Liver (tissue), 9 donors: Measurements from ENCODE around the gene C10orf71. TPM values are rescaled to one million over a fixed set of nuclear protein-coding genes. Genes with fewer than 3 reads are reported as not detected.

Experiments used
- DNase-seq: peaks from one replicate; pipeline ENCODE4 v3.0.0-alpha.2; 2017; ENCODE audit warnings: low spot score
- H3K27ac ChIP-seq, 2 donors: one replicate each; pipeline ENCODE4 v1.7.0; 2013; ENCODE audit warnings: inconsistent platforms in 2 of 2, low read length in 2 of 2, control low read depth in 1 of 2, low read depth in 1 of 2, mild to moderate bottlenecking in 1 of 2
- H3K27me3 ChIP-seq, 4 donors: one replicate each; pipeline versions ENCODE4 v1.6.1 to v1.7.0; 2013; ENCODE audit warnings: low read length in 3 of 4, inconsistent platforms in 1 of 4, mild to moderate bottlenecking in 1 of 4, moderate library complexity in 1 of 4; ENCODE audit not compliant: control insufficient read depth in 4 of 4, insufficient read depth in 4 of 4
- H3K36me3 ChIP-seq, 4 donors: one replicate each; pipeline versions ENCODE4 v1.6.1 to v1.7.0; 2013; ENCODE audit warnings: low read length in 3 of 4, mild to moderate bottlenecking in 3 of 4, low read depth in 1 of 4, moderate library complexity in 1 of 4; ENCODE audit not compliant: control insufficient read depth in 4 of 4, insufficient read depth in 3 of 4
- H3K4me1 ChIP-seq, 4 donors: one replicate each; pipeline versions ENCODE4 v1.6.1 to v1.7.0; 2013; ENCODE audit warnings: low read length in 3 of 4, mild to moderate bottlenecking in 3 of 4, moderate library complexity in 1 of 4; ENCODE audit not compliant: control insufficient read depth in 4 of 4, insufficient read depth in 4 of 4
- H3K4me3 ChIP-seq, 3 donors: one replicate each; pipeline versions ENCODE4 v1.6.1 to v1.7.0; 2013; ENCODE audit warnings: low read length in 3 of 3, control low read depth in 1 of 3, low read depth in 1 of 3, mild to moderate bottlenecking in 1 of 3
- H3K9ac ChIP-seq, 2 donors: one replicate each; pipeline ENCODE4 v1.7.0; 2013; ENCODE audit warnings: low read length in 2 of 2, mild to moderate bottlenecking in 2 of 2, moderate library complexity in 2 of 2, control low read depth in 1 of 2, low read depth in 1 of 2
- H3K9me3 ChIP-seq, 4 donors: one replicate each; pipeline versions ENCODE4 v1.6.1 to v1.7.0; 2013; ENCODE audit warnings: low read length in 3 of 4; ENCODE audit not compliant: control insufficient read depth in 4 of 4
- EGR1 ChIP-seq, 2 donors: IDR thresholded peaks; 2 replicates each; pipeline ENCODE4 v1.6.1; 2016 to 2018; ENCODE audit warnings: antibody characterized with exemption in 2 of 2, low read depth in 2 of 2
- FOXA1 ChIP-seq: IDR thresholded peaks from 2 replicates; pipeline ENCODE4 v1.6.1; 2016; ENCODE audit warnings: antibody characterized with exemption
- FOXA2 ChIP-seq: IDR thresholded peaks from 2 replicates; pipeline ENCODE4 v1.6.1; 2016; ENCODE audit warnings: antibody characterized with exemption
- GABPA ChIP-seq, 2 donors: IDR thresholded peaks in 1 of 2; conservative IDR thresholded peaks in 1 of 2; 2 replicates each; pipeline ENCODE4 v1.6.1; 2016; ENCODE audit warnings: antibody characterized with exemption in 2 of 2, mild to moderate bottlenecking in 1 of 2, moderate library complexity in 1 of 2
- HNF4A ChIP-seq, 2 donors: conservative IDR thresholded peaks; 2 replicates each; pipeline ENCODE4 v1.6.1; 2016; ENCODE audit warnings: antibody characterized with exemption in 2 of 2, mild to moderate bottlenecking in 2 of 2
- HNF4G ChIP-seq: IDR thresholded peaks from 2 replicates; pipeline ENCODE4 v1.6.1; 2016; ENCODE audit warnings: antibody characterized with exemption
- JUND ChIP-seq, 2 donors: IDR thresholded peaks; 2 replicates each; pipeline ENCODE4 v1.6.1; 2016; ENCODE audit warnings: antibody characterized with exemption in 2 of 2
- MAX ChIP-seq: IDR thresholded peaks from 2 replicates; pipeline ENCODE4 v1.6.1; 2016; ENCODE audit warnings: antibody characterized with exemption
- NR2F2 ChIP-seq: IDR thresholded peaks from 2 replicates; pipeline ENCODE4 v1.6.1; 2016; ENCODE audit warnings: antibody characterized with exemption
- RAD21 ChIP-seq, 2 donors: IDR thresholded peaks; 2 replicates each; pipeline ENCODE4 v1.6.1; 2016; ENCODE audit warnings: antibody characterized with exemption in 2 of 2, mild to moderate bottlenecking in 2 of 2
- RXRA ChIP-seq, 2 donors: IDR thresholded peaks; 2 replicates each; pipeline ENCODE4 v1.6.1; 2017 to 2018; ENCODE audit warnings: antibody characterized with exemption in 2 of 2, mild to moderate bottlenecking in 1 of 2
- SP1 ChIP-seq: IDR thresholded peaks from 2 replicates; pipeline ENCODE4 v1.6.1; 2018; ENCODE audit warnings: antibody characterized with exemption, mild to moderate bottlenecking
- TAF1 ChIP-seq: conservative IDR thresholded peaks from 2 replicates; pipeline ENCODE4 v1.6.1; 2016; ENCODE audit warnings: antibody characterized with exemption, mild to moderate bottlenecking
- YY1 ChIP-seq: IDR thresholded peaks from 2 replicates; pipeline ENCODE4 v1.6.1; 2016; ENCODE audit warnings: antibody characterized with exemption, mild to moderate bottlenecking
- WGBS: extraction: QIAGEN DNeasy Blood & Tissue Kit; methylation state at CpG from one replicate; pipeline ENCODE4 v1.1.7; 2013; 5-methylcytosine and 5-hydroxymethylcytosine counted together
- polyA plus RNA-seq, 2 donors: library from polyadenylated mRNA; stranded (reverse) in 1 of 2; unstranded in 1 of 2; fragments of 200-250 nt in 1 of 2; fragments of >200 nt in 1 of 2; fragmentation: Nextera tagmentation in 1 of 2; extraction: Ambion mirVana in 1 of 2; gene quantifications; one replicate each; pipeline versions ENCODE4 v1.2.1 to v1.2.3, GENCODE V29; 2013 to 2015
- total RNA-seq, 2 donors: library from RNA; depleted of rRNA; stranded (reverse); fragments of >200 nt; gene quantifications; one replicate each; pipeline ENCODE4 v1.2.3, GENCODE V29; 2014
- TF ChIP-seq, protein P1 (sequence below): IDR thresholded peaks from 2 replicates; pipeline ENCODE4 v1.6.1; 2016; ENCODE audit warnings: antibody characterized with exemption
- TF ChIP-seq, protein P2 (sequence below): IDR thresholded peaks from 2 replicates; pipeline ENCODE4 v1.6.1; 2016; ENCODE audit warnings: antibody characterized with exemption
- TF ChIP-seq, protein P3 (sequence below): IDR thresholded peaks from 2 replicates; pipeline ENCODE4 v1.6.1; 2016; ENCODE audit warnings: antibody characterized with exemption, mild to moderate bottlenecking
- TF ChIP-seq, protein P4 (sequence below): fragments of 150-350 bp; IDR thresholded peaks from 2 replicates; pipeline ENCODE4 v1.5.1; 2017; ENCODE audit warnings: improper control_type of control experiment, low read depth, low read length; ENCODE audit not compliant: missing input control
- donor health status: healthy.
- donor health status: healthy.
- donor health status: healthy.
- donor health status: healthy.
- donor health status: healthy.

C10orf71 gene
- total and polyA plus RNA-seq, 4 donors = 0.03 TPM; not detected in 3

DNA sequence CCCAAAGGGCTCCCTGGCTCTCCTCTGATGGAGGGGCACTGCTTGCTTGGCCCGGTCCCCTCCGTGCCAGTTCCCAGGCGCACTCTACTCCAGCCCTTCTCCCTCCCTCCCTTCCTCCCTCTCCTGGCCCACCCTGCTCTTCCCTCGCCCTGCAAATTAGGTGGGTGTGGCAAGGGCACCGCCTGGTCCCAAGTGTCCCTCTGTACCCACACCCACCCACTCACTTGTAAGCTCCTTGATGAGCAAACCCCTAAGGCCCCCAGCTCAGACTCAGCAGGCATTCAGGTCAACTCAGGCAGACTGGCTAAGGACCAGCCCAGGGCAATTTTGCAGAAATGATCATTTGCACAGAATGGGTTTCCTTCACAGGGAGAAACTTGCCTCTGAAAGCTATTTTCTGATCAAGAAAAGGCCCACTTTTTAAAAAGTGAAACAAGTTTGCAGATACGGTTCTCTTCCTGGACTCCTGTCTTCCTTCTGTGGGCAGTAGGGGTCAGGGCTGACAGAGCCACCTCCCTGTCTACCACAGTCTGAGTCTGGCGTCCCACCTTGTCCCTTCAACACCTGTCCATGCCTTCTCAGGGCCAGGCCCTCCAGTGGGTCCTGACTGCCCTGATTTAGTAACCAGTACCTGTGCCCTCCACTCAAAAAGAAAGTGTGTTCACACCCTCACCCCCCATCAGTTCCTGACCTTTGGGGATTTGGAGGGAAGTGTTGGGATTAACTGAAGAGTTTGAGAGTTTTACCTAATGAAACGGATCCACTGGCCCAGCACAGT is 28.3 kb downstream of the C10orf71 start:
- no peak overlapping the region for H3K27ac ChIP-seq
- no peaks in the 10 kb centered on the region for H3K36me3 ChIP-seq
- no peak overlapping the region for H3K9ac ChIP-seq
- H3K4me1 ChIP-seq = no peaks in the 10 kb centered on the region
- TF ChIP-seq RAD21 (IDR thresholded peaks at IDR 0.05) = no peak
- TF ChIP-seq HNF4A (conservative IDR thresholded peaks at IDR 0.05) = no peak
- TF ChIP-seq SP1 = no peak
- TF ChIP-seq, protein P1, sequence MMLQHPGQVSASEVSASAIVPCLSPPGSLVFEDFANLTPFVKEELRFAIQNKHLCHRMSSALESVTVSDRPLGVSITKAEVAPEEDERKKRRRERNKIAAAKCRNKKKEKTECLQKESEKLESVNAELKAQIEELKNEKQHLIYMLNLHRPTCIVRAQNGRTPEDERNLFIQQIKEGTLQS = no peak
- TF ChIP-seq, protein P2, sequence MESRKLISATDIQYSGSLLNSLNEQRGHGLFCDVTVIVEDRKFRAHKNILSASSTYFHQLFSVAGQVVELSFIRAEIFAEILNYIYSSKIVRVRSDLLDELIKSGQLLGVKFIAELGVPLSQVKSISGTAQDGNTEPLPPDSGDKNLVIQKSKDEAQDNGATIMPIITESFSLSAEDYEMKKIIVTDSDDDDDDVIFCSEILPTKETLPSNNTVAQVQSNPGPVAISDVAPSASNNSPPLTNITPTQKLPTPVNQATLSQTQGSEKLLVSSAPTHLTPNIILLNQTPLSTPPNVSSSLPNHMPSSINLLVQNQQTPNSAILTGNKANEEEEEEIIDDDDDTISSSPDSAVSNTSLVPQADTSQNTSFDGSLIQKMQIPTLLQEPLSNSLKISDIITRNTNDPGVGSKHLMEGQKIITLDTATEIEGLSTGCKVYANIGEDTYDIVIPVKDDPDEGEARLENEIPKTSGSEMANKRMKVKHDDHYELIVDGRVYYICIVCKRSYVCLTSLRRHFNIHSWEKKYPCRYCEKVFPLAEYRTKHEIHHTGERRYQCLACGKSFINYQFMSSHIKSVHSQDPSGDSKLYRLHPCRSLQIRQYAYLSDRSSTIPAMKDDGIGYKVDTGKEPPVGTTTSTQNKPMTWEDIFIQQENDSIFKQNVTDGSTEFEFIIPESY = no peak
- TF ChIP-seq RXRA (IDR thresholded peaks at IDR 0.05) = no peak
- TF ChIP-seq, protein P3, sequence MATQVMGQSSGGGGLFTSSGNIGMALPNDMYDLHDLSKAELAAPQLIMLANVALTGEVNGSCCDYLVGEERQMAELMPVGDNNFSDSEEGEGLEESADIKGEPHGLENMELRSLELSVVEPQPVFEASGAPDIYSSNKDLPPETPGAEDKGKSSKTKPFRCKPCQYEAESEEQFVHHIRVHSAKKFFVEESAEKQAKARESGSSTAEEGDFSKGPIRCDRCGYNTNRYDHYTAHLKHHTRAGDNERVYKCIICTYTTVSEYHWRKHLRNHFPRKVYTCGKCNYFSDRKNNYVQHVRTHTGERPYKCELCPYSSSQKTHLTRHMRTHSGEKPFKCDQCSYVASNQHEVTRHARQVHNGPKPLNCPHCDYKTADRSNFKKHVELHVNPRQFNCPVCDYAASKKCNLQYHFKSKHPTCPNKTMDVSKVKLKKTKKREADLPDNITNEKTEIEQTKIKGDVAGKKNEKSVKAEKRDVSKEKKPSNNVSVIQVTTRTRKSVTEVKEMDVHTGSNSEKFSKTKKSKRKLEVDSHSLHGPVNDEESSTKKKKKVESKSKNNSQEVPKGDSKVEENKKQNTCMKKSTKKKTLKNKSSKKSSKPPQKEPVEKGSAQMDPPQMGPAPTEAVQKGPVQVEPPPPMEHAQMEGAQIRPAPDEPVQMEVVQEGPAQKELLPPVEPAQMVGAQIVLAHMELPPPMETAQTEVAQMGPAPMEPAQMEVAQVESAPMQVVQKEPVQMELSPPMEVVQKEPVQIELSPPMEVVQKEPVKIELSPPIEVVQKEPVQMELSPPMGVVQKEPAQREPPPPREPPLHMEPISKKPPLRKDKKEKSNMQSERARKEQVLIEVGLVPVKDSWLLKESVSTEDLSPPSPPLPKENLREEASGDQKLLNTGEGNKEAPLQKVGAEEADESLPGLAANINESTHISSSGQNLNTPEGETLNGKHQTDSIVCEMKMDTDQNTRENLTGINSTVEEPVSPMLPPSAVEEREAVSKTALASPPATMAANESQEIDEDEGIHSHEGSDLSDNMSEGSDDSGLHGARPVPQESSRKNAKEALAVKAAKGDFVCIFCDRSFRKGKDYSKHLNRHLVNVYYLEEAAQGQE = no peak
- TF ChIP-seq FOXA1 = no peak
- TF ChIP-seq TAF1 = no peak
- TF ChIP-seq GABPA (IDR thresholded peaks at IDR 0.05 in 1 of 2, conservative IDR thresholded peaks at IDR 0.05 in 1 of 2) = no peak
- no peak for TF ChIP-seq MAX
- TF ChIP-seq FOXA2 = no peak
- TF ChIP-seq YY1 = no peak
- TF ChIP-seq JUND (IDR thresholded peaks at IDR 0.05) = no peak
- 82% methylated on average over 8 of the region's 8 CpGs for WGBS
- no peak for DNase-seq
- no peak overlapping the region for H3K4me3 ChIP-seq
- no peaks in the 10 kb centered on the region for H3K27me3 ChIP-seq
- no peaks in the 10 kb centered on the region for H3K9me3 ChIP-seq

- H3K9ac ChIP-seq = no peak overlapping the region
- H3K9me3 ChIP-seq = no peaks in the 10 kb centered on the region
- no peaks in the 10 kb centered on the region for H3K27me3 ChIP-seq
- H3K27ac ChIP-seq = no peak overlapping the region
- WGBS = 72% methylated on average over 9 of the region's 9 CpGs
- H3K36me3 ChIP-seq = no peaks in the 10 kb centered on the region
- H3K4me1 ChIP-seq = no peaks in the 10 kb centered on the region
- no peak overlapping the region for H3K4me3 ChIP-seq
- no peak for DNase-seq
- TF ChIP-seq EGR1 (IDR thresholded peaks at IDR 0.05; ENCODE audit: low read depth in 2 of 2) (no peak), HNF4G (no peak), FOXA2 (no peak), RAD21 (IDR thresholded peaks at IDR 0.05) (no peak), NR2F2 (no peak), MAX (no peak)
- TF ChIP-seq, protein P3 = no peak
- TF ChIP-seq, protein P4, sequence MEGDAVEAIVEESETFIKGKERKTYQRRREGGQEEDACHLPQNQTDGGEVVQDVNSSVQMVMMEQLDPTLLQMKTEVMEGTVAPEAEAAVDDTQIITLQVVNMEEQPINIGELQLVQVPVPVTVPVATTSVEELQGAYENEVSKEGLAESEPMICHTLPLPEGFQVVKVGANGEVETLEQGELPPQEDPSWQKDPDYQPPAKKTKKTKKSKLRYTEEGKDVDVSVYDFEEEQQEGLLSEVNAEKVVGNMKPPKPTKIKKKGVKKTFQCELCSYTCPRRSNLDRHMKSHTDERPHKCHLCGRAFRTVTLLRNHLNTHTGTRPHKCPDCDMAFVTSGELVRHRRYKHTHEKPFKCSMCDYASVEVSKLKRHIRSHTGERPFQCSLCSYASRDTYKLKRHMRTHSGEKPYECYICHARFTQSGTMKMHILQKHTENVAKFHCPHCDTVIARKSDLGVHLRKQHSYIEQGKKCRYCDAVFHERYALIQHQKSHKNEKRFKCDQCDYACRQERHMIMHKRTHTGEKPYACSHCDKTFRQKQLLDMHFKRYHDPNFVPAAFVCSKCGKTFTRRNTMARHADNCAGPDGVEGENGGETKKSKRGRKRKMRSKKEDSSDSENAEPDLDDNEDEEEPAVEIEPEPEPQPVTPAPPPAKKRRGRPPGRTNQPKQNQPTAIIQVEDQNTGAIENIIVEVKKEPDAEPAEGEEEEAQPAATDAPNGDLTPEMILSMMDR = no peak
- TF ChIP-seq, protein P1 = no peak
Observed at GRCh38 chr10:49328401-49329145, 29.6 kb downstream of the C10orf71 start.
